ENCODE data around the gene GALNT13. TPM values are rescaled to one million over a fixed set of nuclear protein-coding genes. Genes with fewer than 3 reads are reported as not detected.

GALNT13 gene
- total RNA-seq = 0.25 TPM

DNA sequence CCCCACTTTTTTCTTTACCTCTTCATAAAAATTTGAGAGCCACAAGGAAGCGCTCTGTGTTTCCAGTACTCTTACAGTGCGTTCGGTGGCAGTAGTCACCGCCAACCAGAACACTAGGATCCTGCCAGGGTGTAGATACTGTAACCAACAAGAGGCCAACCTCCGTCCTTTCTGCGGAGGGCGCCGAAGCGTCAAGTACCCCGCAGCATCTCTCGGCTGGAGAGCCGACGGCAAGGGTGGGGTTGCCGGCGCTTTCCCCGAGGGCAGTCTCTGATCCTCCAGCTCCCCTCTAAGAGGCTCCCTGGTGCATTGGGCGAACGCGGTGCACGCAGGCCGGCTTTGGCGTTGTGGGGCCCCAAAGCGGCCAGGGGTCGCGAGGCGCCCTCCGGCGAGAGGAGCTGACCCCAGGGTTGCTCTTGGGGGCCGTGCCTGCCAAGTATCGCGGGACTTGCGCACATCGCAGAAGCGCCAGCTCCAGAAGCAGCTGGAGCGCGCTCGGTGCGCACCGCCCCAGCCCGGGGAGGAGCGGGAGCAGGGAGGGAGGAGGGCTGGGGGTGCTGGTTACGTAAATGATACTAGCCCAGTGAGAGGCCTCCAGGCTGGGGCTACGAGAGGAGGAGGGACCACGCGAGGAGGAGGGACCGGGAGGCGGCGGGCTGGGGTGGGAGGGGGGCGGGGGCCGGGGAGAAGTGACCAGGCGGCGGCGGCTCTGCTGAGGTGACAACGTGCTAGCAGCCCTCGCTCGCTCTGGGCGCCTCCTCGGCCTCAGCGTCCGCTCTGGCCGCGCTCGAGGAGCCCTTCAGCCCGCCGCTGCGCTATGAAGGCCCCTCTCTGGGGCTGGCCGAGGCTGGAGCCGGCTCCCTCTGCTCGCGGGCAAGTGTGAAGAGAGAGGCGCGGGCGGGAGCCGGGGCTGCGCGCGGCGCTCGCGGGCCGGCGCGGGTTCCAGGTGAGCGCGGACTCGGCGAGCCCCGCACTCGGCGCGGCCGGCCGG is at the start of gene GALNT13:
GALNT13 (plus strand) TSS at position 692 of the 991 bp plus-strand sequence.
- H3K27me3 ChIP-seq = no peaks in the 10 kb centered on the region
- H3K4me3 ChIP-seq = peak within 1 kb of the TSS; percentile 24 to 25
- H3K4me1 ChIP-seq = no peaks in the 10 kb centered on the region
- intact Hi-C loops (cut with DNase I) = no loop called here
- H3K9me3 ChIP-seq = no peaks in the 10 kb centered on the region
- H3K36me3 ChIP-seq = no peaks in the 10 kb centered on the region
- no peak within 1 kb of the TSS for H3K27ac ChIP-seq
- TF ChIP-seq POLR2AphosphoS5 (IDR thresholded peaks at IDR 0.05; ENCODE audit: insufficient read depth in 1 of 2, low read depth in 1 of 2) = no peak
- no peak for TF ChIP-seq POLR2A (IDR thresholded peaks at IDR 0.05)
- TF ChIP-seq CTCF (IDR thresholded peaks at IDR 0.05) = no peak
- DNase-seq (ENCODE audit: extremely low spot score in 2 of 2) = no peak

DNA sequence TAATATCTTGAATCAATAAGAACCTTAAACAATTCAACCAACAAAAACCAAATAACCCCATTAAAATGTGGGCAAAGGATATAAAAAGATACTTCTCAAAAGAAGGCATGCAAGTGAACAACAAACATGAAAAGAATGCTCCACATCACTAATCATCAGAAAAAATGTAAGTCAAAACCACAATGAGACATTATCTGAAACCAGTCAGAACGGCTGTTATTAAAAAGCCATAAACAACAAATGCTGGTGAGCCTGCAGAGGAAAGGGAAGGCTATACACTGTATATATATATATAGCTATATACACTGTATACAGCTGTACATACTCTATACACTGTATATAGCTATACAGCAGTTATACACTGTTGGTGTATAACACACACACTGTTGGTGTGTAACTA is 47.8 kb upstream of the GALNT13 start:
- intact Hi-C loops (cut with DNase I) = no loop called here
- H3K9me3 ChIP-seq = no peaks in the 10 kb centered on the region
- H3K36me3 ChIP-seq = no peaks in the 10 kb centered on the region
- DNase-seq (ENCODE audit: extremely low spot score in 2 of 2) = no peak
- no peak overlapping the region for H3K27ac ChIP-seq
- no peaks in the 10 kb centered on the region for H3K27me3 ChIP-seq
- no peak for TF ChIP-seq POLR2AphosphoS5 (IDR thresholded peaks at IDR 0.05; ENCODE audit: insufficient read depth in 1 of 2, low read depth in 1 of 2)
- no peak for TF ChIP-seq POLR2A (IDR thresholded peaks at IDR 0.05)
- no peak for TF ChIP-seq CTCF (IDR thresholded peaks at IDR 0.05)
- H3K4me3 ChIP-seq = no peak overlapping the region
- H3K4me1 ChIP-seq = no peaks in the 10 kb centered on the region

GRCh38 chr2:153828335-153828734 is 43.4 kb upstream of the GALNT13 start:
- Histone ChIP-seq H3K4me3 (no peak overlapping the region), H3K27me3 (no peaks in the 10 kb centered on the region), H3K4me1 (no peaks in the 10 kb centered on the region), H3K9me3 (no peaks in the 10 kb centered on the region), H3K36me3 (no peaks in the 10 kb centered on the region), H3K27ac (no peak overlapping the region)
- DNase-seq (ENCODE audit: extremely low spot score in 2 of 2) = no peak
- intact Hi-C loops (cut with DNase I) = no loop called here
- TF ChIP-seq POLR2AphosphoS5 (IDR thresholded peaks at IDR 0.05; ENCODE audit: insufficient read depth in 1 of 2, low read depth in 1 of 2) = no peak
- TF ChIP-seq CTCF (IDR thresholded peaks at IDR 0.05) = no peak
- TF ChIP-seq POLR2A (IDR thresholded peaks at IDR 0.05) = no peak

DNA sequence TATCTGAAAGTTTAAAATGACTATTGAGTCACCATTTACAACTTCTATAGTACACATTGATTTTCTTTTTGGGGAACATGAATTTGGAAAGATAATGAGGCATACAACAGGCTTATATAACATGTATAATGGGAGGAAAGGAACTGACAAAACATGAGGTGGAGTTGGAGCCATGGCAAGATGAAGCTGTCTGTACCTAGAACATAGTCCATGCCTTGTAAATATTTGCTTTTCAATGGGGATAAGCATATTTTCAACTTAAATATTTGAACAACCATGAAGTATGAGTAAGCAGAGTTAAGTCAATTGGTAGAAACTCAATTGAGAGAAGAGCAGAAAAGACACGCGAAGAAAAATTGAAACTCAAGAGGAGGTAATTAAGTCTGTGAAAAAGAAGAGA is 37.1 kb upstream of the GALNT13 start:
- TF ChIP-seq POLR2A (IDR thresholded peaks at IDR 0.05) = no peak
- TF ChIP-seq POLR2AphosphoS5 (IDR thresholded peaks at IDR 0.05; ENCODE audit: insufficient read depth in 1 of 2, low read depth in 1 of 2) = no peak
- TF ChIP-seq CTCF (IDR thresholded peaks at IDR 0.05) = no peak
- H3K27ac ChIP-seq = no peak overlapping the region
- H3K9me3 ChIP-seq = no peaks in the 10 kb centered on the region
- no peak for DNase-seq (ENCODE audit: extremely low spot score in 2 of 2)
- H3K4me3 ChIP-seq = no peak overlapping the region
- H3K36me3 ChIP-seq = no peaks in the 10 kb centered on the region
- no peaks in the 10 kb centered on the region for H3K4me1 ChIP-seq
- no peaks in the 10 kb centered on the region for H3K27me3 ChIP-seq
- intact Hi-C loops (cut with DNase I) = no loop called here

- no peak overlapping the region for H3K27ac ChIP-seq
- TF ChIP-seq POLR2A (IDR thresholded peaks at IDR 0.05) (no peak), POLR2AphosphoS5 (IDR thresholded peaks at IDR 0.05; ENCODE audit: insufficient read depth in 1 of 2, low read depth in 1 of 2) (no peak), CTCF (IDR thresholded peaks at IDR 0.05) (no peak)
- no peak for DNase-seq (ENCODE audit: extremely low spot score in 2 of 2)
- H3K36me3 ChIP-seq = no peaks in the 10 kb centered on the region
- intact Hi-C loops (cut with DNase I) = no loop called here
- H3K9me3 ChIP-seq = no peaks in the 10 kb centered on the region
- no peak overlapping the region for H3K4me3 ChIP-seq
- no peaks in the 10 kb centered on the region for H3K27me3 ChIP-seq
- H3K4me1 ChIP-seq = no peaks in the 10 kb centered on the region
Measured at GRCh38 chr2:153858250-153858649, 13.5 kb upstream of the GALNT13 start.
